ENCODE data around the gene EFCAB7.

Gene EFCAB7

GRCh38 chr1:63612564-63612963, 89.2 kb downstream of the EFCAB7 start:
- no peak for DNase-seq

- no peak for DNase-seq
These were observed 89.6 kb downstream of the EFCAB7 start for GRCh38 chr1:63612971-63613370.

GRCh38 chr1:63615768-63616420, 92.6 kb downstream of the EFCAB7 start:
- peak; percentile 5 to 22 for DNase-seq

GRCh38 chr1:63617450-63617849, 94.1 kb downstream of the EFCAB7 start:
- DNase-seq = no peak

GRCh38 chr1:63618011-63618410, 94.7 kb downstream of the EFCAB7 start:
- DNase-seq = no peak

- no peak for DNase-seq
These were observed 96.2 kb downstream of the EFCAB7 start for GRCh38 chr1:63619558-63619957.

GRCh38 chr1:63620671-63621070, 97.3 kb downstream of the EFCAB7 start:
- no peak for DNase-seq

GRCh38 chr1:63621075-63621474, 97.8 kb downstream of the EFCAB7 start:
- DNase-seq = no peak

- no peak for DNase-seq
These were observed 98.4 kb downstream of the EFCAB7 start for GRCh38 chr1:63621698-63622097.

Measured in NCI-H187 (cell line).